Spleen (tissue), 7 donors: ENCODE results near the gene ATP10A.

Source experiments
- CTCF ChIP-seq, 11 experiments: fragments of 200-600 bp in 7 of 11; fragments of 450-650 bp in 4 of 11; sonication (generic) in 4 of 11; IDR thresholded peaks in 8 of 11; conservative IDR thresholded peaks in 3 of 11; 1 replicate in 7 of 11; 2 replicates in 4 of 11; pipeline versions ENCODE4 v1.4.0 to v1.8.0; 2016 to 2021; ENCODE audit warnings: antibody characterized with exemption in 11 of 11, inconsistent platforms in 4 of 11, mild to moderate bottlenecking in 1 of 11
- POLR2A ChIP-seq, 3 donors: fragments of 450-650 bp; IDR thresholded peaks; one replicate each; pipeline ENCODE4 v1.5.1; 2017; ENCODE audit warnings: antibody characterized with exemption in 3 of 3, mild to moderate bottlenecking in 1 of 3
- donor health status: DM: no; HTN: no; CAD: no; lungs with moderate emphysema.
- donor health status: DM: no; HTN: no; CAD: no.
- donor health status: DM: no; HTN: no; CAD: no.

GRCh38 chr15:25670025-25670554, 193.0 kb downstream of the ATP10A start:
- TF ChIP-seq CTCF (IDR thresholded peaks at IDR 0.05 in 8 of 11, conservative IDR thresholded peaks at IDR 0.05 in 3 of 11) (no peak), POLR2A (IDR thresholded peaks at IDR 0.05) (no peak)
